Gastroesophageal sphincter (tissue), 3 donors: ENCODE results near the gene CTNNBIP1.

Experiments
- CTCF ChIP-seq, 4 experiments: fragments of 200-600 bp in 2 of 4; fragments of 450-650 bp in 2 of 4; sonication (generic) in 1 of 4; IDR thresholded peaks; one replicate each; pipeline ENCODE4 v1.5.1; 2017 to 2019; ENCODE audit warnings: antibody characterized with exemption in 4 of 4, mild to moderate bottlenecking in 2 of 4, moderate library complexity in 2 of 4
- EP300 ChIP-seq: sonication (generic); formaldehyde crosslinking; IDR thresholded peaks from one replicate; pipeline ENCODE4 v1.6.1; 2017; ENCODE audit warnings: antibody characterized with exemption, mild to moderate bottlenecking
- POLR2A ChIP-seq, 2 donors: fragments of 450-650 bp; IDR thresholded peaks; one replicate each; pipeline ENCODE4 v1.6.1; 2017; ENCODE audit warnings: antibody characterized with exemption in 2 of 2, mild to moderate bottlenecking in 2 of 2, moderate library complexity in 1 of 2
- POLR2AphosphoS5 ChIP-seq: sonication (generic); formaldehyde crosslinking; IDR thresholded peaks from one replicate; pipeline ENCODE4 v1.6.1; 2017; ENCODE audit warnings: antibody characterized with exemption

DNA sequence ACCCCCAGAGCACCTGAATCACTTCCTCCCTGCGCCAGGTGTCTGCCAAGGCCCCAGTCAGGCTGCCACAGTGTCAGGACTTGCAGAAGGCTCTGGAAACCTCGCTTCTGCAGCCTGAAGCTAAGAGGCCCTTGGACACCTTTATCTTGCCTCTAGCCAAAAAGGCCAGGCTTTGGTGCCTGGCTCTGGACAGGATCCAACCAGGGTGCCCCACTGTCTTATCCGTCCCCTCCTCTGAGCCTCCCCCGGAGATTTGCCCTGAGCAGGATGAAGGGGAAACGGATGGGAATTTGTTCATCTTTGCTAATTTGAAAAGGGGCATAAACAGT is 73.5 kb downstream of the CTNNBIP1 start:
- TF ChIP-seq CTCF (IDR thresholded peaks at IDR 0.05) (no peak), POLR2AphosphoS5 (no peak), POLR2A (IDR thresholded peaks at IDR 0.05) (no peak), EP300 (no peak)
